Measurements from ENCODE around the gene CALB2. TPM values are rescaled to one million over a fixed set of nuclear protein-coding genes. Genes with fewer than 3 reads are reported as not detected.

Gene CALB2
- total RNA-seq, 1 donor = 1.1 TPM

- Histone ChIP-seq H3K27me3 (ENCODE audit: insufficient read depth, low read length) (no peaks in the 10 kb centered on the region), H3K79me2 (ENCODE audit: insufficient read depth, low read length) (no peaks in the 10 kb centered on the region), H4K20me1 (ENCODE audit: insufficient read depth, low read length) (no peaks in the 10 kb centered on the region), H2AFZ (ENCODE audit: low read length) (no peak overlapping the region), H3K27ac (ENCODE audit: low read depth, low read length) (no peak overlapping the region), H3K36me3 (ENCODE audit: insufficient read depth, low read length) (no peaks in the 10 kb centered on the region), H3K4me2 (ENCODE audit: insufficient read depth, low read length) (no peak overlapping the region), H3K4me1 (ENCODE audit: insufficient read depth, low read length) (no peaks in the 10 kb centered on the region), H3K4me3 (ENCODE audit: insufficient read depth, low read length) (no peak overlapping the region), H3K9me3 (ENCODE audit: low read depth, low read length) (no peaks in the 10 kb centered on the region)
- TF ChIP-seq CTCF (IDR thresholded peaks at IDR 0.05; ENCODE audit: extremely low read depth, low read depth, low read length) = no peak
- DNase-seq (ENCODE audit: insufficient read length, low spot score, missing footprints) = no peak
Measured at GRCh38 chr16:71439523-71439922, 81.0 kb downstream of the CALB2 start.

Other genes with a start within 250 kb of the CALB2 start
- gene HYDIN, start 128.0 kb upstream of the CALB2 start, total RNA-seq = 2.9 and 3.2 TPM in 2 replicates
- gene CMTR2, start 69.3 kb upstream of the CALB2 start, total RNA-seq = 37.1 and 39.1 TPM in 2 replicates
- gene TLE7, start 83.3 kb downstream of the CALB2 start, total RNA-seq = not detected in 2 replicates
- gene ZNF23, start 103.5 kb downstream of the CALB2 start, total RNA-seq = 9.8 and 10.3 TPM in 2 replicates
- 6.2 and 6.5 TPM in 2 replicates for gene ZNF19, start 130.6 kb downstream of the CALB2 start, total RNA-seq
- not detected in 2 replicates for gene CHST4, start 167.7 kb downstream of the CALB2 start, total RNA-seq
- under 0.01 TPM in 1 of 2 replicates, not detected in the other for gene TAT, start 218.4 kb downstream of the CALB2 start, total RNA-seq